Effector memory CD8-positive, alpha-beta T cell (primary cell): ENCODE data around the gene CSF3.
A peak's percentile ranks its signal among the peaks of the same experiment; 100 is the strongest.
"Not testable (repeated sequence)": the region's sequence is repeated elsewhere in the genome, so short reads cannot be mapped to it uniquely, and the experiment has no call there.

Experiments
- ATAC-seq: fragments of 150-1000 bp; cut with Tn5 transposase; replicated peaks from 2 replicates; pipeline ENCODE4 v1.10.0; 2021; ENCODE audit warnings: mild to moderate bottlenecking, moderate library complexity
- DNase-seq, 3 experiments: peaks; one replicate each; pipeline ENCODE4 v3.0.0; 2021
- H3K27ac Mint-ChIP-seq, 2 donors: one replicate each; pipeline ENCODE4 v1.8.0; 2022; ENCODE audit warnings: mild to moderate bottlenecking in 2 of 2, mixed read lengths in 2 of 2, moderate library complexity in 2 of 2
- H3K27me3 Mint-ChIP-seq, 2 donors: one replicate each; pipeline ENCODE4 v1.8.0; 2022; ENCODE audit warnings: mixed read lengths in 2 of 2
- H3K36me3 Mint-ChIP-seq: one replicate; pipeline ENCODE4 v1.8.0; 2022; ENCODE audit warnings: mild to moderate bottlenecking, moderate library complexity, mixed read lengths; ENCODE audit not compliant: insufficient read depth
- H3K4me1 Mint-ChIP-seq, 2 donors: one replicate each; pipeline ENCODE4 v1.8.0; 2022; ENCODE audit warnings: low read depth in 2 of 2, mixed read lengths in 2 of 2
- H3K4me3 Mint-ChIP-seq, 2 donors: one replicate each; pipeline ENCODE4 v1.8.0; 2022; ENCODE audit warnings: mild to moderate bottlenecking in 2 of 2, mixed read lengths in 2 of 2, moderate library complexity in 2 of 2
- H3K9me3 Mint-ChIP-seq, 2 donors: one replicate each; pipeline ENCODE4 v1.8.0; 2022; ENCODE audit warnings: mixed read lengths in 2 of 2

CSF3 gene

GRCh38 chr17:40004712-40005111 lies 10.5 kb upstream of the CSF3 start:
- no peaks in the 10 kb centered on the region for H3K36me3 Mint-ChIP-seq
- no peak overlapping the region for H3K4me3 Mint-ChIP-seq
- no peak for DNase-seq
- no peak for ATAC-seq
- H3K27me3 Mint-ChIP-seq: peaks cover 0 to 5% of the 10 kb centered on the region in 2 donors
- H3K4me1 Mint-ChIP-seq: no peaks in the 10 kb centered on the region
- H3K27ac Mint-ChIP-seq: no peak overlapping the region
- H3K9me3 Mint-ChIP-seq: no peaks in the 10 kb centered on the region

- peaks cover 0 to 5% of the 10 kb centered on the region in 2 donors for H3K27me3 Mint-ChIP-seq
- H3K4me3 Mint-ChIP-seq: no peak overlapping the region
- H3K36me3 Mint-ChIP-seq: no peaks in the 10 kb centered on the region
- DNase-seq (no peak), ATAC-seq (no peak)
- H3K9me3 Mint-ChIP-seq: no peaks in the 10 kb centered on the region
- no peak overlapping the region for H3K27ac Mint-ChIP-seq
- H3K4me1 Mint-ChIP-seq: no peaks in the 10 kb centered on the region
Observed at GRCh38 chr17:40005520-40005919, 9.7 kb upstream of the CSF3 start.

GRCh38 chr17:40010946-40011500 lies 4.2 kb upstream of the CSF3 start:
- not testable (repeated sequence) for ATAC-seq

GRCh38 chr17:40012017-40012647 lies 3.1 kb upstream of the CSF3 start:
- H3K27me3 Mint-ChIP-seq: peaks cover 8 to 16% of the 10 kb centered on the region in 2 donors
- H3K4me1 Mint-ChIP-seq, H3K4me3 Mint-ChIP-seq, H3K9me3 Mint-ChIP-seq, DNase-seq, H3K27ac Mint-ChIP-seq, H3K36me3 Mint-ChIP-seq, ATAC-seq: not testable (repeated sequence)

More at GRCh38 chr17:40010946-40011500, 4.2 kb upstream of the CSF3 start:
- peaks cover 8 to 16% of the 10 kb centered on the region in 2 donors for H3K27me3 Mint-ChIP-seq
- H3K4me3 Mint-ChIP-seq, H3K9me3 Mint-ChIP-seq, H3K36me3 Mint-ChIP-seq, DNase-seq, H3K4me1 Mint-ChIP-seq, H3K27ac Mint-ChIP-seq: not testable (repeated sequence)

- DNase-seq (no peak), ATAC-seq (no peak)
- Mint-ChIP-seq H3K27me3 (peaks cover 8 to 16% of the 10 kb centered on the region in 2 donors), H3K4me1 (peaks cover 6% of the 10 kb centered on the region in 2 donors), H3K9me3 (no peaks in the 10 kb centered on the region), H3K27ac (no peak overlapping the region), H3K36me3 (peaks cover 6% of the 10 kb centered on the region), H3K4me3 (no peak overlapping the region)
Observed at GRCh38 chr17:40014375-40014980, 762 bp upstream of the CSF3 start.

GRCh38 chr17:40015998-40016985 lies 1.1 kb downstream of the CSF3 start:
- Mint-ChIP-seq H3K27me3 (peaks cover 8 to 14% of the 10 kb centered on the region in 2 donors), H3K4me3 (no peak overlapping the region), H3K4me1 (peaks cover 6 to 8% of the 10 kb centered on the region in 2 donors), H3K36me3 (peaks cover 17% of the 10 kb centered on the region), H3K27ac (peak overlapping the region in 1 of 2 donors; percentile 29), H3K9me3 (no peaks in the 10 kb centered on the region)
- ATAC-seq (no peak), DNase-seq (no peak)

- no peaks in the 10 kb centered on the region for H3K9me3 Mint-ChIP-seq
- H3K27ac Mint-ChIP-seq: peak overlapping the region in 1 of 2 donors; percentile 29
- no peak overlapping the region for H3K4me3 Mint-ChIP-seq
- ATAC-seq (no peak), DNase-seq (no peak)
- H3K36me3 Mint-ChIP-seq: peaks cover 23% of the 10 kb centered on the region
- H3K4me1 Mint-ChIP-seq: peaks cover 6 to 9% of the 10 kb centered on the region in 2 donors
- peaks cover 0 to 2% of the 10 kb centered on the region in 2 donors for H3K27me3 Mint-ChIP-seq
Observed at GRCh38 chr17:40017422-40018080, 2.3 kb downstream of the CSF3 start.

- Mint-ChIP-seq H3K9me3 (no peaks in the 10 kb centered on the region), H3K4me1 (peaks cover 5 to 9% of the 10 kb centered on the region in 2 donors), H3K27me3 (no peaks in the 10 kb centered on the region), H3K4me3 (no peak overlapping the region), H3K27ac (no peak overlapping the region), H3K36me3 (peaks cover 21% of the 10 kb centered on the region)
- ATAC-seq (no peak), DNase-seq (no peak)
Observed at GRCh38 chr17:40018211-40019121, 3.2 kb downstream of the CSF3 start.

- no peak overlapping the region for H3K4me3 Mint-ChIP-seq
- no peaks in the 10 kb centered on the region for H3K9me3 Mint-ChIP-seq
- H3K36me3 Mint-ChIP-seq: peaks cover 21% of the 10 kb centered on the region
- H3K27me3 Mint-ChIP-seq: no peaks in the 10 kb centered on the region
- no peak for ATAC-seq
- no peak for DNase-seq
- H3K27ac Mint-ChIP-seq: peak overlapping the region in 1 of 2 donors; percentile 59
- H3K4me1 Mint-ChIP-seq: peaks cover 0 to 2% of the 10 kb centered on the region in 2 donors
Observed at GRCh38 chr17:40019140-40019991, 4.1 kb downstream of the CSF3 start.

GRCh38 chr17:40020146-40020545 lies 4.9 kb downstream of the CSF3 start:
- H3K4me1 Mint-ChIP-seq: peaks cover 0 to 4% of the 10 kb centered on the region in 2 donors
- H3K36me3 Mint-ChIP-seq: peaks cover 21% of the 10 kb centered on the region
- no peaks in the 10 kb centered on the region for H3K9me3 Mint-ChIP-seq

GRCh38 chr17:40021451-40021971 lies 6.3 kb downstream of the CSF3 start:
- DNase-seq (no peak), ATAC-seq (no peak)
- H3K4me1 Mint-ChIP-seq: peaks cover 10 to 14% of the 10 kb centered on the region in 2 donors
- no peaks in the 10 kb centered on the region for H3K27me3 Mint-ChIP-seq
- H3K36me3 Mint-ChIP-seq: peaks cover 25% of the 10 kb centered on the region
- peak overlapping the region in 1 of 2 donors; percentile 53 for H3K27ac Mint-ChIP-seq
- no peaks in the 10 kb centered on the region for H3K9me3 Mint-ChIP-seq
- H3K4me3 Mint-ChIP-seq: no peak overlapping the region

More at GRCh38 chr17:40020146-40020545, 4.9 kb downstream of the CSF3 start:
- H3K4me3 Mint-ChIP-seq: no peak overlapping the region
- H3K27me3 Mint-ChIP-seq: no peaks in the 10 kb centered on the region
- no peak for ATAC-seq
- no peak for DNase-seq
- H3K27ac Mint-ChIP-seq: peak overlapping the region in 1 of 2 donors; percentile 59
